ENCODE data around the gene TFR2. TPM values are rescaled to one million over a fixed set of nuclear protein-coding genes. Genes with fewer than 3 reads are reported as not detected.
A peak's percentile ranks its signal among the peaks of the same experiment; 100 is the strongest.

TFR2 gene
- total and polyA plus RNA-seq, 2 of the 13 experiments (the other 11 are each of a cell fraction or from before 2014, with no cell fraction given), result 36.9 to 64.2 TPM

- 0 out of 2 replicates have a peak, but pooled peaks have one; percentile 43 for TF ChIP-seq ZBTB26 (CRISPR knock-in tag; IDR thresholded peaks at IDR 0.05; ENCODE audit: borderline replicate concordance)
- TF ChIP-seq CBX5 (CRISPR knock-in tag; IDR thresholded peaks at IDR 0.05; ENCODE audit: borderline replicate concordance), result peak; percentile 76; the same call in 1 of the 2 replicates
- TF ChIP-seq MEIS1 (CRISPR knock-in tag; IDR thresholded peaks at IDR 0.05; ENCODE audit: borderline replicate concordance), result peak; percentile 50; the same call in 1 of the 2 replicates
- TF ChIP-seq HOXD1 (CRISPR knock-in tag; IDR thresholded peaks at IDR 0.05), result 0 out of 2 replicates have a peak, but pooled peaks have one; percentile 58
- 0 out of 2 replicates have a peak, but pooled peaks have one; percentile 61 for TF ChIP-seq ZNF766 (CRISPR knock-in tag; IDR thresholded peaks at IDR 0.05; ENCODE audit: borderline replicate concordance)
- no peak for TF ChIP-seq FOXK2 (IDR thresholded peaks at IDR 0.05)
- TF ChIP-seq ZNF34 (CRISPR knock-in tag; IDR thresholded peaks at IDR 0.05; ENCODE audit: borderline replicate concordance), result no peak
- TF ChIP-seq HOXA5 (CRISPR knock-in tag; IDR thresholded peaks at IDR 0.05), result 0 out of 2 replicates have a peak, but pooled peaks have one; percentile 23
- no peak for TF ChIP-seq ZFP37 (CRISPR knock-in tag; IDR thresholded peaks at IDR 0.05; ENCODE audit: borderline replicate concordance)
- 0 out of 2 replicates have a peak, but pooled peaks have one; percentile 44 for TF ChIP-seq ZNF12 (CRISPR knock-in tag; IDR thresholded peaks at IDR 0.05)
- TF ChIP-seq ZNF598 (CRISPR knock-in tag; IDR thresholded peaks at IDR 0.05; ENCODE audit: borderline replicate concordance), result 0 out of 2 replicates have a peak, but pooled peaks have one; percentile 67
- no peak for TF ChIP-seq MZF1 (CRISPR knock-in tag; IDR thresholded peaks at IDR 0.05; ENCODE audit: borderline replicate concordance)
- 0 out of 2 replicates have a peak, but pooled peaks have one; percentile 51 for TF ChIP-seq KAT7 (CRISPR knock-in tag; IDR thresholded peaks at IDR 0.05; ENCODE audit: borderline replicate concordance)
- peak; percentile 67; the same call in 1 of the 2 replicates for TF ChIP-seq MED13 (CRISPR knock-in tag; IDR thresholded peaks at IDR 0.05)
- no peak; the same call in 1 of the 2 replicates for TF ChIP-seq ARHGAP35 (CRISPR knock-in tag; IDR thresholded peaks at IDR 0.05; ENCODE audit: borderline replicate concordance)
- 0 out of 2 replicates have a peak, but pooled peaks have one; percentile 68 for TF ChIP-seq POLR2AphosphoS2 (IDR thresholded peaks at IDR 0.05; ENCODE audit: low read depth, low read length)
- TF ChIP-seq MIXL1 (CRISPR knock-in tag; IDR thresholded peaks at IDR 0.05), result peak; percentile 17; the same call in 1 of the 2 replicates
- TF ChIP-seq YEATS4 (CRISPR knock-in tag; IDR thresholded peaks at IDR 0.05; ENCODE audit: borderline replicate concordance), result peak; percentile 51; the same call in 1 of the 2 replicates
- peak; percentile 30; the same call in 1 of the 2 replicates for TF ChIP-seq ZNF414 (CRISPR knock-in tag; IDR thresholded peaks at IDR 0.05)
- peak; percentile 80 for TF ChIP-seq PHF5A (CRISPR knock-in tag; IDR thresholded peaks at IDR 0.05; ENCODE audit: low read depth, unreplicated experiment)
- no peak for TF ChIP-seq SP4 (CRISPR knock-in tag; IDR thresholded peaks at IDR 0.05)
- TF ChIP-seq ZNF674 (CRISPR knock-in tag; IDR thresholded peaks at IDR 0.05; ENCODE audit: low read depth), result 0 out of 2 replicates have a peak, but pooled peaks have one; percentile 31
- TF ChIP-seq IKZF5 (CRISPR knock-in tag; IDR thresholded peaks at IDR 0.05), result peak; percentile 86
- TF ChIP-seq TBX2 (CRISPR knock-in tag; IDR thresholded peaks at IDR 0.05; ENCODE audit: borderline replicate concordance), result peak; percentile 70
- TF ChIP-seq ZNF746 (CRISPR knock-in tag; IDR thresholded peaks at IDR 0.05), result 0 out of 2 replicates have a peak, but pooled peaks have one; percentile 30
- TF ChIP-seq HMGA1 (CRISPR knock-in tag; conservative IDR thresholded peaks at IDR 0.05), result no peak
- no peak for TF ChIP-seq LCORL (IDR thresholded peaks at IDR 0.05)
- TF ChIP-seq LCORL (CRISPR knock-in tag; IDR thresholded peaks at IDR 0.05), result peak; percentile 33; the same call in 1 of the 2 replicates
- TF ChIP-seq ZNF724P (CRISPR knock-in tag; IDR thresholded peaks at IDR 0.05; ENCODE audit: borderline replicate concordance), result peak; percentile 74; the same call in 1 of the 2 replicates
Observed at GRCh38 chr7:100585511-100586265, 55.7 kb downstream of the TFR2 start, which contains the start of gene LRCH4 (continued).
